GM18508 (cell line): ENCODE measurements around the gene ZBTB40.

Source experiments
- ATAC-seq: cut with Tn5 transposase; IDR thresholded peaks from one replicate; pipeline ENCODE4 v1.9.1; 2021; ENCODE audit warnings: moderate number of reproducible peaks; ENCODE audit not compliant: insufficient read depth, unreplicated experiment

The ZBTB40 gene

GRCh38 chr1:22551591-22551990, 99.9 kb downstream of the ZBTB40 start:
- no peak for ATAC-seq

- ATAC-seq = no peak
These were observed 100.4 kb downstream of the ZBTB40 start for GRCh38 chr1:22552021-22552420.

GRCh38 chr1:22553104-22553880, 101.6 kb downstream of the ZBTB40 start:
- ATAC-seq = no peak

- no peak for ATAC-seq
These were observed 102.4 kb downstream of the ZBTB40 start for GRCh38 chr1:22553991-22554522.

GRCh38 chr1:22555371-22555656, 103.7 kb downstream of the ZBTB40 start:
- no peak for ATAC-seq

- no peak for ATAC-seq
These were observed 104.9 kb downstream of the ZBTB40 start for GRCh38 chr1:22556391-22557104.

- ATAC-seq = no peak
These were observed 105.8 kb downstream of the ZBTB40 start for GRCh38 chr1:22557341-22557950.

- no peak for ATAC-seq
These were observed 111.2 kb downstream of the ZBTB40 start, which contains the start of gene EPHA8 for GRCh38 chr1:22562584-22563583. TSS of gene EPHA8 (plus strand) at chr1:22563489. CDS start at chr1:22563636, 147 bp downstream.

- ATAC-seq = no peak
These were observed 112.3 kb downstream of the ZBTB40 start for GRCh38 chr1:22563671-22564602.

GRCh38 chr1:22566161-22566560, 114.5 kb downstream of the ZBTB40 start:
- ATAC-seq = no peak

GRCh38 chr1:22567197-22567596, 115.5 kb downstream of the ZBTB40 start:
- no peak for ATAC-seq

- ATAC-seq = no peak
These were observed 116.3 kb downstream of the ZBTB40 start for GRCh38 chr1:22567994-22568393.

GRCh38 chr1:22569269-22569668, 117.6 kb downstream of the ZBTB40 start:
- ATAC-seq = no peak

GRCh38 chr1:22570140-22570909, 118.7 kb downstream of the ZBTB40 start:
- no peak for ATAC-seq

GRCh38 chr1:22572818-22573217, 121.2 kb downstream of the ZBTB40 start:
- no peak for ATAC-seq

- ATAC-seq = no peak
These were observed 121.6 kb downstream of the ZBTB40 start for GRCh38 chr1:22573237-22573636.

- ATAC-seq = no peak
These were observed 124.0 kb downstream of the ZBTB40 start for GRCh38 chr1:22575532-22576149.

GRCh38 chr1:22576150-22576544, 124.5 kb downstream of the ZBTB40 start:
- no peak for ATAC-seq
